Amniotic stem cell (primary cell): ENCODE results near the gene BAIAP2.
"Not testable (repeated sequence)": the region's sequence is repeated elsewhere in the genome, so short reads cannot be mapped to it uniquely, and the experiment has no call there.

ENCODE experiments used
- DNase-seq: peaks from one replicate; lab custom pipeline; 2025; lab: John Stamatoyannopoulos, UW

BAIAP2 gene

GRCh38 chr17:81021531-81022343, 13.2 kb upstream of the BAIAP2 start:
- DNase-seq, result no peak

GRCh38 chr17:81022344-81022676, 12.6 kb upstream of the BAIAP2 start:
- no peak for DNase-seq

GRCh38 chr17:81025065-81025740, 9.7 kb upstream of the BAIAP2 start:
- no peak for DNase-seq

GRCh38 chr17:81025741-81026129, 9.2 kb upstream of the BAIAP2 start:
- DNase-seq, result no peak

- DNase-seq, result no peak
Observed at GRCh38 chr17:81026266-81027036, 8.5 kb upstream of the BAIAP2 start.

- DNase-seq, result no peak
Observed at GRCh38 chr17:81027038-81027437, 7.9 kb upstream of the BAIAP2 start.

GRCh38 chr17:81027591-81028505, 7.1 kb upstream of the BAIAP2 start:
- DNase-seq, result no peak

GRCh38 chr17:81028506-81028858, 6.5 kb upstream of the BAIAP2 start:
- DNase-seq, result no peak

- no peak for DNase-seq
Observed at GRCh38 chr17:81029859-81030258, 5.1 kb upstream of the BAIAP2 start.

GRCh38 chr17:81030312-81030711, 4.6 kb upstream of the BAIAP2 start:
- DNase-seq, result not testable (repeated sequence)

GRCh38 chr17:81030741-81031565, 4.0 kb upstream of the BAIAP2 start:
- DNase-seq, result no peak

GRCh38 chr17:81031566-81032550, 3.1 kb upstream of the BAIAP2 start:
- no peak for DNase-seq

- no peak for DNase-seq
Observed at GRCh38 chr17:81032641-81033480, 2.1 kb upstream of the BAIAP2 start.

- no peak for DNase-seq
Observed at GRCh38 chr17:81033535-81034167, 1.3 kb upstream of the BAIAP2 start.

GRCh38 chr17:81034168-81034777, 678 bp upstream of the BAIAP2 start:
- no peak for DNase-seq

- DNase-seq, result no peak
Observed at GRCh38 chr17:81035521-81036196, 708 bp downstream of the BAIAP2 start.

- DNase-seq, result no peak
Observed at GRCh38 chr17:81036197-81036941, 1.4 kb downstream of the BAIAP2 start.
